Fibroblast of skin of right biceps (primary cell): Measurements from ENCODE around the gene POTEF.
"Not testable (repeated sequence)": the region's sequence is repeated elsewhere in the genome, so short reads cannot be mapped to it uniquely, and the experiment has no call there.

Source experiments
- DNase-seq: peaks from one replicate; pipeline ENCODE4 v3.0.0-alpha.2; 2013

Gene POTEF

DNA sequence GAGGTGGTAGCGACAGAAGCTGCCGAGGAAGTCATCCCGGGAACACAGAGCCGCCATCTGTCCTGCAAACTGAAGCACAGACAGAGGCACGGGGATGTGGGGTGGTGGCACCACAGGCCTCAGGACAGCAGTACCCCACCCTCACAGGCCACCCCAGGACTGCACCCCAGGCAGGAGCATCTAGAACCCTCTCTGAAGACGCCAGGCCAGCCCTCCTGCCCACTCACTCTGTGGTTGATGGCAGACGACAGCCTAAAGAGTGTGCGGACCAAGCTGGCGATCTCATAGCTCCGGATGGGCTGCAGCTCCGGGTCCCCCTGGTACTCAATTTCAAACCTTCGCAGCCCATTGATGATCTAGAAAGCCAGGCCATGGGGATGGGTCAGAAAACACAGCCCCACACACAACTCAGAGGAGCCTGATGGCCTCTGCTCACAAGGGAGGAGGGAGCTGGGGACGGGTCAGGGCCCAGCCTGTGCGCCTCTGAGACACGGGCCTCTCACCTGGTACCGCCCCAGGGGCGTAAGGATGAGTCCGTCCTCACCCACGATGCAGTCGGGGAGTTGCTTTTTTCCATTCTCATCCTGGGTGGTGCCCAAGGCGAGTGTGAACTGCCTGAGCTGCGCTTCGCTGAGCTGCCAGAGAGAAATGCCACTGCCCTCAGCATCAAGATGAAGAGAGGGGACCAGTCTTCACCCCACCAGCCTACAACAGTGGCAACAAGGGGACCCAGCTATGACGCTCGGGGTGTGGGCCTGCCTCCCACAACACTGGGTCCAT is 24.0 kb upstream of the POTEF start:
- no peak for DNase-seq

DNA sequence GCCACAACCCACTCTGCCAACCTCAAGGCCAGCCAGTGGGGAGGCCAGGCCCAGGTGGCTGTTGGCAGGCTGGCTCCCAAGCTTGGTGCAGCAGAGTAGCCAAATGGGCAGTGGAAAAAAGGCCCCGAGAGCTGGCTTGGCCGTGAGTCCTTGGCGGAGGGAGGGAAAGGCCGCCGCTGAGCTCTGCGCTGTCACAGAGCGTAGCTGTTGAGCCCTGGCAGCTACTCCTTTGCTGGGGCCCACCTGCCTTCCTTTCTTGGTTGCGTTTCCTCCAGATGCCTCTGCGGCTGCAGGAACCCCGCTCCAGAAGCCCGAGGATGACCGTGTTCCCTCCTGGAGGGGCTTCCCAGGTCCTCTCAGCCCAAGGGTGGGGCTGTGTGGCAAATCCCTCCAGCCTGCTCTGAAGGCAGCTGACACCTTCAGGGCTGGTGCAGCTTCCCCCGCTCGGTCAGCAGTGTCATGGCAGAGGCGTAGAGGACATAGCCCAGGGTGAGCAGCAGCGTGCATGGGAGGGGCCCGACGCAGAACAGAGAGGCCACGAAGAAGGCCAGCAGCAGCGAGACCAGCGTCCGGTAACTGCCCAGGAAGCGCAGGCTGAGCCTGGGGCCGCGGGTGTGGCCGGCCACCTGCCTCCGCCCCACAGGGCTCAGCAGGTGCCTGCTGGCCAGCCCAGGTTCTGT is 23.3 kb upstream of the POTEF start:
- not testable (repeated sequence) for DNase-seq

DNA sequence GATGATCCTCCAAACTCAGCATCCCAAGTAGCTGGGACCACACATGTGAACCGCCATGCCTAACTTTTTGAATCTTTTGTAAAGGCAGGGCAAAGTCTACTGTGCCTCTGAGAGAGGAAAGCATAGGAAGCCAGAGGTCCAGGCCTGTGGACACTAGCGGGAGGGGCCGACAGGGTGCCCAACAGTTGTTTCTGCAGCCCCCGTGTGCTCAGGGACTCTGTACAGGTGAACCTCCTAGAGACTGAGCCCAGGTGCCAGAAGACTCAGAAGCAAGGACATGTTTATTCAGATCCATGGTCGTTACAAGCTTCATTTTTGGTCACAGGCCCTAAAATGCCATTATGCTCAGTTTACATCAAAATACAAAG is 22.1 kb upstream of the POTEF start:
- not testable (repeated sequence) for DNase-seq

DNA sequence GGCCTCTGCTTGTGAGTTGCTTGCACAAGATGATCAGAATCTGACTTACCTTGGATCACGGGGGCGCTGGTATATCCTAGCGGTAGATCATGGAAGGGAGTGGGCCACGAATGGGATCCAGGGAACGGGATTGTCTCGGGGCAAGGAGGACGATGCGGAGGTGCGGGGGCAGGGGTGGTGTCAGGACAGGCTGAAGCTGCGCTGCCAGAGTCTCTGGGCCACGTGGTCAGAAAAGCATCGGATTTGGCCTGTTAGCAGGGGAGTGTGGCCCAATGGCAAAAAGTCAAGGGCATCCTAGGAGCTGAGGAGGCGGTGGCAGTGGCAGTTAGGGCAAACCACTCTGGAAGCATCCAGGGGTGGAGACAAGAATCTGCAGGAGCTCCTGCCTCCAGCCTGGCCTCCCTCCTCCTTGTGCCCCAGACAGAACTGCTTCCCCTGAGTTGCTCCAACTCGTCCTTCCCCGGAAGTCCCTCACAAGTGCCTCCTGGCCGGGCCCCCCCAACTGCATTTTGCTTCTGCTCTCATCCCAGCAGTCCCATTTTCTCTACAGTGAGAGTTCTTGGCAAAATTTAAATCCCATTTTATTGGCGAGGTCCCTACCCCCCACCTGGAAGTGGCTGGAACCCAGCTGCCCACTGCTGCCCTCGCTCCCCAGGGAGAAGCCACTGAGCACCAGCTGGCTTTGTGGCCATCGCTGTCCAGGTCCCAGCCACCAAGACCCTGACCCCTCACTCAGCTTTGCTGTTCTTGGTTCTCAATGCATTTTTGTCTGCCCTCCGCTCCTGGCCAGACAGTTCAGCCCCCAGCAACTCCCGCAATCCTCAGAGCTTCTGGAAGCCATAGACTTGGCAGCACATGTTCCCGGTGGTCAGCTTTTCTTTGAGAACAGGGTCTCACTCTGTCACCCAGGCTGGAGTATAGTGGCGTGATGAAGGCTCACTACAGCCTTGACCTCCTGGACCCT is 21.4 kb upstream of the POTEF start:
- no peak for DNase-seq

DNA sequence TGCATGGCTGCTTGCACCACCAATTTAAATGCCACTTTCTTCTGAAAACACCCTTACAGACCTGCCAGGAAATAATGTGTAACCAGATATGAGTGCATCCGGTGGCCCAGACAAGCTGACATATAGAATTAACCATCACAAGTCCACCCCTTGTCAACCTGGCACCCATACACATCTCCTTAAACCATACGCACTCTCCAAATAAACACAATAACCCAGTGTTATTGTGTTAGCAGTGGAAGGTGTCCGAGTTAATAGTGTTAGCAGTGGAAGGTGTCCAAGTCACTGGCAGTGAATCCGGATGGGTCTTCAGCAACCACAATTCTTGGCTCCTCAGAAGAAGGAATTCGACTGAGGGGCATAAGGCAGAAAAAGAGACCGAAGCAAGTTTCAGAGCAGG is 19.5 kb upstream of the POTEF start:
- DNase-seq = not testable (repeated sequence)

DNA sequence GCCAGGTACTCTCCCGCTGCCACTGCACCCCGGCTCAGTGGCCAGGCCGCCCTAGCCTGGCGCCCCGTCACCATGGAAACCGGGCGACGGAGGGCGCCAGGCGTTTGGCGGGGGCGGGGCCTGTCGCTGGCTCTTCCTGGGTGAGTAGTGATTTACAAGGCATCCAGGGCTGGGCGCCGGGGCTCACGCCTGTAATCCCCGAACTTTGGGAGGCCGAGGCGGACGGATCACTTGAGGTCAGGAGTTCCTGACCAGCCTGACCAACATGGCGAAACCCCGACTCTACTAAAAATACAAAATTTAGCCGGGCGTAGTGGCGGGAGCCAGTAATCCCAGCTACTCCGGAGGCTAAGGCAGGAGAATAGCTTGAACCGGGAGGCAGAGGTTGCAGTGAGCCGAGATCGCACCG is 16.0 kb upstream of the POTEF start, which contains the start of gene CCDC74B:
TSS of gene CCDC74B (minus strand) at position 107 of the 409 bp plus-strand sequence. CDS start 116 bp downstream, outside the sequence.
- DNase-seq = peak; percentile 54

DNA sequence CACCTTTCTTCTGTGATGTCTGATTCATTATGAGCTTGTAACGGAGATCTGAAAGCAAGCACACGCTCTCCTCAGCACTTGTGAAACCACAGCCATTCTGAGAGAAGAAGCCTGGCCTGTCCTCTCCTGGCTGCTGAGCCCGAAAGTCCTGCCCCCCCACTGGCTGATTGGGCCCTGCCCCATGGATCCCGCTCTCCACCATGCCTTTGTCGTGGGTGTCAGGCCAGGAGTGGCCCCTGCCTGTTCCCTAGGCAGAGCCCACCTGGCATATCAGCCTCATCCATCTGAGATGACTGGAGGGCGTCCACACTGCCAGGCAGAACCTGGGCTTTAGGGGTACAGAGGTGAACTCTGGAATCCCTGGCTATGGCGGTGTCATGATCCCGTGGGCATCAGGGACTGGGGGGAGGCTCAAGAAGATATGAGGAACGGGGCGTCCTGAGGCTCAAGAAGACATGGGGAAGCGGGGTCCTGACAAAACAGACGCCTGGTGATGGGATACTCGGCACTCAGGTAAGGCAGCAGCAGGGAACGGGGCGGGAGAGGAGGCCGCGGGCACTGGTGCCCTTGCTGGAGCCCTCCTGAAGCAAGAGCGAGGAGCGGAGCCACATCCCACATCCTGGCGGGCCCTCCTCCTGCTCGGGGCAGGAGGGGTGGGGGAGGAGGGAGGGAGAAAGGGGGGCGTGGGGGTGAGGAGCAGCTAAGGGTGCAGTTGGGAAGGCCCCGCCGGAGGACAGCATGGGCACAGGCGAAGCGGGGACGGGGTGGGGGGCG is 14.4 kb upstream of the POTEF start:
- peak; percentile 8 for DNase-seq

DNA sequence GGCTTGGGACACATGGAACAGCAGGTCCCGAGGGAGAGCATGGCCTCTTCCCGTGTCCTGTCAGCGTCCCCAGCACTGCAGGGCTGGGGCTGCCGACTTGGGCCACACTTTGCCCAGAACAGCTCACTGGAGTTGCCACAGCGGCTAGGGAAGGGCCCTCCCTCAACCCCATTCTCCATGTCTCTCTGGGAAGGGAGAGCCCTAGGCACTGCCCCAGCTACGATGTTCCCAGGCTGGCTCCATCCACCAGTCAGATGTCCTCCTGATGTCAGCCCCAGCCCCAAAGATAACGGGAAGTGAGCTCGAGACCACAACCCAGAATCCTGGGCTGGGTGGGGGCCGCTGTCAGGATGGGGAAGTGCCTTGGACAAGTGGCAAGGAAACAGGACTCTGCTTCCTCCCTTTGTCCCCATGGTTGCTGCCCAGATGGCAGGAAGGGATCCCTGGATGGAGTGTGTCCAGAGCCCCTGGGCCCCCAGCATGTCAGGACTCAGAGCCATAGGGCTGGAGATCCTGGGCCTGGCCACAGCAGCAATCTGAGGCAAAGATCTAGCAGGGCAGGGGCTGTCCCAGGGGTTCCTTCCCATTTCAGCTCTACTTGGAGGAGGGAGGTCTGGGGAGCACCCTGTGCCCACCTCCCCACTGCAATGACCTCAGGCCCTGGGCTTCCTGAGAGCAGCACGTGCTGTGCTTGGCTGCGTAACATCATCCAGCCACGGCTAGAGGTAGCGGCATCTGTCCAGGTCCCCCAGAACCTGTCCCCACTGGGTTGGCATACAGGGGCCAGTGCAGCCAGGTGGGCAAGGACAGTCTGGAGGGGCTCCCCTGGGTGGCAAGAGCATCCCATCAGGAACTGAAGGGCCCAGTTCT is 13.6 kb upstream of the POTEF start:
- not testable (repeated sequence) for DNase-seq

DNA sequence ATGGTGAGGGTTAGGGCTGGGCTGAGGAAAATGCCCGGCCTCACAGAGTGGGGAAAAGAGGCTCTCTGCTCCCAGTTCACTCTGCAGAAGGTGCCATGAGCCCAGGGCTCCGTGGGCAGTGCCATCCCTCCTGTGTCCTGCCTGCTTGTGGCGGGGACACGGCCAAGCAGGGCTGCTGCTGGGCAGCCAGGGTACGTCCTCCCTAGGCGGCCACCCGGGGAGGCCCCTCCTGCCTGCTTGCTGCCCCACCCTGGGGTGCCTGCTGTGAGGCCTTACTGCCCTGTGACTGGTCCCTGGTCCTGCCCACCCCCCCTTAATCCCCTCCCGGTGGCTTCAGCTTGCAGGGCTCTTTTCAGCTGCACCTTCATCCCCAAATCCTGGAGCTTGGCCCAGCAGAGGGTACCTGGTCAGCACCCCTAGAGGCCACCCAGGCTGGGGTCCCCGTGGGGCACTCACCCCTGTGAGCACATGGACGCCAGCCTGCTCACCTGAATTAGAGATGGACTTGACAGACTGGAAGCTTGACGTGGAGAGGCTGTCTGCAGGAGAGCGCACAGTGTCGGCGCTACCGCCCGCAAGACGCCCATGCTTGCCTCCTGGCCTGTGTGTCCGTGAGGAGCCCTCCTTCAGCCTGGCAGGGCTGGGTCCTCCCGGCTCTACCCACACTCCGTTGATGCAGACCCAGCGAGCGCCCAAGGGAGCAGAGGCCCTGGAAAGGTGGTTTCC is 12.8 kb upstream of the POTEF start:
- not testable (repeated sequence) for DNase-seq

DNA sequence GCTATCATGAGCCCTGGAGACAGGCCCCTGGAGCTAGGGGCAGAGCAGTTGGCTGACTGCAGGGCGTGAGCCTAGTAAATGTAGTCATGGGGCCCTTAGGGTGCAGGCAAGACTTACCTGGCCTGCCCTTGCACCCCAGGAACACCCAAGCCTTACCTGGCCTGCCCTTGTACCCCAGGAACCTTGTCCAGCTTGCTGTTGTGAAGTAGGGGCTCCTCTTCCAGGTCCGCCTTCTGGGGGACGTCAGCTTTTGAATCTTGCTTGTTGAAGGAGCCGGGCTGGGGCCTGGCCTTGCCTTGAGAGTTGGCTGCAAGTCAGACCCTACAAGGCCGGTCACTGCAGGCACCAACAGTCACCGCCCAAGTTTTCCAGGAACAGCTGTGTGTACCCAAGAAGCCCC is 12.0 kb upstream of the POTEF start:
- DNase-seq = not testable (repeated sequence)

DNA sequence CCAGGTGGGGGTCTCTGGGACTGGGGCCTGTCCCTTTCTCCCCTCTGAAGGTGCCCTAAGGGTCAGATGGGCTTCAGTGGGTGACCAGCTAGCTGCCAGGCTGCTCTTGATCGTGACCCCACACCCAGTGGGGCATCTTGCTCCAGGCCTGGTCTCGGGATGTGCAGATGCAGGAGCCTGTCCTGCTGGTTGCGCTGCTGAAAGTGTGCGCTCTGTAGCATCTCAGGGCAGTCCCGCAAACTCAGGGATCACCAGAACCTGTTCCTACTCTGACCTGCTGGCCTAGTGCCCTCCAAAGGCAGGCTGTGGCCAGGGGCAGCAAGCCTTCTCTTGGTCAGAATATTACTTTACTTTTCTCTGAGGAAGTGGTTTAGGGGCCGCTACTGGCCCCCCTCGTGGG is 11.5 kb upstream of the POTEF start:
- not testable (repeated sequence) for DNase-seq

DNA sequence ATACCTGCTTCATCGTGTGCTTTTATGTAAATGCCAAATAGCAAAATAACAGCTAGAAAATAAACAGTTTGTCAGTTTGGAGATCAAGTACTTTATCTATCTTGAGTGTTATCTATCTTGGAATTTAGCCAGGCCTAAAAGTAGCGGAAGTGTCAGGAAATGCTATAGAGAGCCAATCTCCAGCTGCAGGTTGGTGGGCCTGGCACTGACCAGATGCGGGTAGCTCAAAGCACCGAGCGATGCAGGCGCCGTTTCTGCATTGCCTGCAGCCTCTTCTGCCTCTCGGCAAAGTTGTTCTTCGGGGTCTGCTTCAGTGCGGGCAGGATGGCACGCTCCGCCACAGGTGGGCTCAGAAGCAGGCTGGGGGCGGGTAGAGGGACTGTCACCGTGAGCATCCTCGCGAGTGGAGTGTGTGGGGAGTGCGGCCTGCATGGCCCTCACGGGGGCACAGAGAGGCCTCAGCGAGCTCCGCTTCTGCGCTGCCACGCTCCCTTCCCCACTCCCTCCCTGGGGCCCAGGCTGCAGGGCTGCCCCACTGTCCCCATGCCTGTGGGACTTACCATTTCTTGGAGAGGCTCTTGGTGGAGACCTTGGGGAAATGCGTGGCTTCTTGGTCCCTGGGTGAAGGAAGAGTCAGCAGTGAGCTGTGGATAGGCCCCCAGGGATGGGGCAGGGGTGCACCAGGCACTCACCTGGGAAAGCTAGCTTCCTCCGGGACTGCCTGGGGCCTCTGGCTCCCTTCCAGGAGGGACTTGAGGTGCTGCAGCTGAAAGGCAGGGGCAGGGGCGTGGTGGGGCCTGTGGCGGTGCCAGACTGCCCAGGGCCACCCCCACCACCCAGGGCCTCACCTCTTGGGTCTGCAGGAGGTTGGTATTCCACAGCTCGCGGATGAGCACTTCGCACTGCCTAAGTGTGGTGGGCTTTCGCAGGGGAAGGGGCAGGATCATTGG is 10.6 kb upstream of the POTEF start:
- DNase-seq = not testable (repeated sequence)

DNA sequence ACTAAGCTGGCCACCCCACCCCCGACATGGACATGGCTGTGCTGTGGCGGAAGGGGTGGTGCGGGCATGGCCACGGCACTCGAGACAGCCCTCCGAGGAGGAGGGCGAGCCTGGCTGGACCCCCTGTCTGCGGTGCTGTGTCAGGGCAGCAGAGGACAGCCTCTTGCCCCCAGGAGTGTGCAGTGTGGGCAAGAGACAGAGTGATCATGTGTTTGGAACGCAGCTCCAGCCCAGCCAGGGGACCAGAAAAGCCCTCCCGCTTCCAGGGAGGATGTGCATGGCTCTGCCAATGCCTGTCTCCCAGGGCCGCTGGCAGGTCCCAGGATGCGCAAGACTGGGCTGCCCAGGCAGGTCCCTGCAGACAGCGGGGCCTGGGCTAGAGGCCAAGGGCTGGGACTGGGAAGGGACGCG is 9.8 kb upstream of the POTEF start:
- DNase-seq = not testable (repeated sequence)

DNA sequence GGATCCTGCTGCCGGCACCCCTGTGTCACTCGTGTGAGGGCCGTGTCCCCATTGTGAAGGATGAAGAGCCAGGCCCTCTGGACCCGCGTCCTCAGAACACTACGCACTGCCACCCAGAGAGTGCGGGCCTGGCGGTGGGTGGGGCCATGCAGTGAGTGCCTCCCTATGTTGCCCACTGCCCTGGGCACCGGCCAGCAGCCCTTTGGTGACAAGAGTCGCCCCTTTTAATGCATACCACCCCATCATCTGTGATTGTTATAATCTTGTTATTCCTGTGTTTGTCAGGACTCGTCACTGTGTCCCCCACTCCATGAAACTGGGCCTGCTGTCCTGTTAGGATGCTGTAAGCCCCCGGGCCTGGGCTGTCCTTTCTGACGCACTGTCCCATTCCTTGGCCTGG is 9.3 kb upstream of the POTEF start:
- DNase-seq = not testable (repeated sequence)

DNA sequence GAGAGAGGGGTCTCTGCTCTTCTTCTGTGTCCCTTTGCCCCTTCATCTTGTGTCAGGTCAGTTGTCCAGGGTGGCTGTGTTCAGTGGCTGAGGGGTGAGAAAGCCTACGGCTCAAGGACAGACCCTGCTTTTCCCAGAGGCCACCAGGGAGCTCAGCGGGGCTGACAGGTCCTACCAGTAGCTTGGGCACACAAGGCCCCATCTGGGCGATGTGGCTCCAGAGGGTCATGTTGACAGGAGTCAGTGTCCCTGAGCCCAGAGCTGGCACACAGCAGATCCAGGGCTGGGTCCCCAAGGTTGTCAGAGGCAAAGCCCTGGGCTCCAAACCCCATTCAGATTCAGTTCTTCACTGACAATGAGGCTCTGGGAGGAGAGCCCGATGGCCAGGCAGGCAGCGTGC is 8.1 kb upstream of the POTEF start:
- not testable (repeated sequence) for DNase-seq

DNA sequence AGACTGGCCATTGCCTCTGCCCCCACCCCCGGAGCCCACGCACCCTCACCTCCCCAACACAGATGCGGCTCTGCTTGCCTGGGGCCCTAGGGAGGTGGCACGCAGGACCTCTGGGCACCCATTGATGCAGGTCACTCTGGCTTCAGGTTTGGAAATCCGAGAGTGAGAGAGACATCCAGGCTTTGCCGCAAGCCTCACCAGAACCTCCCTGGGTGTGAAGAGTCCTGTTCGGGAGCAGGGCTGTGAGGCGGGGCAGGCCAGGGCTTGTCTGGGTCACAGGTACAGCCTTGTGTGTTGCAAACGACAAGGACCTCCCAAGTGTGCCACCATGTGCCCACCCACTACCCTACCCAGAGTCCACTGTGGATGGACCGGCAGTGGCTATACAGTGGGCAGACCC is 7.5 kb upstream of the POTEF start:
- not testable (repeated sequence) for DNase-seq

DNA sequence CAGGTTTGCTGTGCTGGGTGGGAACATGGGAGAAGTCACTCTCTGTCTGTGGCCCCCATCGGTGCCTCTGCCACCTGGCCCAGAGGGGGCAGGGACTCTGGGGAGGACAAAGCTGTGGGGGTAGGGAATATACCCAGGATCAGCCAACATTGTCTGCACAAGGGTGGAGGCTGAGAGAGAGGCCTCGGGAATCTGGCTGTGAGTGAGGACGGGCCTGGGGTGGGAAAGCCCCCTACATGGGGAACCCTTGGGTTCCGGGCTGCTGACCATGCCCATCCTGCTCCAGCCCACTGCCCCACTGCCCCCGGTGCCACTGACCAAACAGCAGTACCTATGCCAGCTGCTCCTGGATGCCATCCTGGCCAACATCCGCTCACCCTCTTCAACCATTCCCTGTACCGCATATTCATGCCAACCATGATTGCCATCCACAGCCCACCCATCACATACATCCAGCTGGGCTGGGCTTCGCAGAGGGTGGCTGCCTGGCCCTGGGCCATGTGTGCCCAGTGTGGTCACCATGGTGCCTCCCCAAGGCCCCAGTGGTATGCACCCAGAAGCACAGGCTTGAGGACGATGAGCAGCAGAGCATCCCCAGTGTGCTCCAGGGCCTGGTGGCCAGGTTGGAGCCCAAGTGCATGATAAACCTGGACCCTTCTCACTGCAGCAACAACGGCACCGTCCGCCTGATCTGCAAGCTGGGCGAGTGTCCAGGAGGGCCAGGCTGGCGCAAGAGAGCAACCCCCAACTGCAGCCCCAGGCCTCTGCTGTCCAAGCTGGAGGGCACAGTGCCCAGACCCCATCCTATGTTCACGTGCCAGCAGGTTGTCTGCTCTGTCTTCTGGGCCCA is 6.9 kb upstream of the POTEF start:
- DNase-seq = no peak

DNA sequence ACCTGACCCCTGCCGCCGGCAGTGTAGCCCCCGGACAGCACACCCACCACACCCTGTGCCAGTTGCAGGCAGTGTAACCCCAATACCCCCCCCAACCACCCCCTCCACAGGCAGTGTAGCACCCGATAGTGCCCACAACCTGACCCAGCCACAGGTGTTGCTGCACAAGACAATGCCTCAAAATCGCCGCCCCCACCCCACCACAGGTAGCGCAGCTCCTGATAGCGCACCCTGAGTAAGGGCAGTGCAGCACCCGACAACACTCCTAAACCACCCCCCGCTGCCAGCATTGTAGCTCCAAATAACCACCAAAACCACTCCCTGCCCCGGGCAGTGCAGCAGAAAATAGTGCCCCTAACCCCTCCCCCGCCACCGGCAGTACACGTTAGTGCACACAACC is 558 bp downstream of the POTEF start:
- not testable (repeated sequence) for DNase-seq
